HT1080 (cell line): ENCODE results near the gene NSL1. TPM values are rescaled to one million over a fixed set of nuclear protein-coding genes. Genes with fewer than 3 reads are reported as not detected.
"Not testable (repeated sequence)": the region's sequence is repeated elsewhere in the genome, so short reads cannot be mapped to it uniquely, and the experiment has no call there.

Source experiments
- DNase-seq: peaks from one replicate; pipeline ENCODE4 v3.0.0-alpha.2; 2015; ENCODE audit warnings: low read depth
- polyA plus RNA-seq, 2 experiments: library from polyadenylated mRNA; depleted of rRNA; stranded (reverse); fragments of >200 nt; gene quantifications; 2 replicates each; pipeline ENCODE4 v1.2.3, GENCODE V29; 2015
- total RNA-seq: library from RNA; depleted of rRNA; stranded (reverse); fragments of >200 nt; shearing (Covaris generic); gene quantifications from 2 replicates; pipeline ENCODE4 v1.2.3, GENCODE V29; 2014; rRNA removed

NSL1 gene
- 52.8 and 53.7 TPM in 2 replicates for total RNA-seq
- 31.4 and 34.7 TPM in 2 replicates for polyA plus RNA-seq (2015; cell fraction: cytosol; rRNA removed)
- polyA plus RNA-seq (2015; cell fraction: nucleus; rRNA removed): 17.6 and 20.6 TPM in 2 replicates

- DNase-seq: peak; percentile 87
Measured at GRCh38 chr1:212791676-212792395, at the start of gene NSL1, which contains the start of gene TATDN3. Gene NSL1 (minus strand): TSS chr1:212791777. CDS start chr1:212791763, 14 bp downstream. Gene TATDN3 (plus strand): TSS chr1:212791894. CDS start chr1:212791922, 28 bp downstream.

- DNase-seq: peak; percentile 58
Measured at GRCh38 chr1:212838145-212838544, 46.6 kb upstream of the NSL1 start.

GRCh38 chr1:212833211-212834207 is 41.9 kb upstream of the NSL1 start:
- DNase-seq: not testable (repeated sequence)

GRCh38 chr1:212828395-212828794 is 36.8 kb upstream of the NSL1 start:
- DNase-seq: no peak

GRCh38 chr1:212827831-212828278 is 36.3 kb upstream of the NSL1 start:
- DNase-seq: no peak

GRCh38 chr1:212827171-212827776 is 35.7 kb upstream of the NSL1 start:
- DNase-seq: no peak

GRCh38 chr1:212825798-212826452 is 34.3 kb upstream of the NSL1 start:
- peak; percentile 11 for DNase-seq

- DNase-seq: no peak
Measured at GRCh38 chr1:212824201-212824600, 32.6 kb upstream of the NSL1 start.

GRCh38 chr1:212822956-212823355 is 31.4 kb upstream of the NSL1 start:
- DNase-seq: no peak

- DNase-seq: no peak
Measured at GRCh38 chr1:212820969-212821368, 29.4 kb upstream of the NSL1 start.

- no peak for DNase-seq
Measured at GRCh38 chr1:212819726-212820125, 28.1 kb upstream of the NSL1 start.

- no peak for DNase-seq
Measured at GRCh38 chr1:212816567-212817278, 25.1 kb upstream of the NSL1 start.

GRCh38 chr1:212814537-212815334 is 23.2 kb upstream of the NSL1 start:
- DNase-seq: no peak

GRCh38 chr1:212805767-212806166 is 14.2 kb upstream of the NSL1 start:
- no peak for DNase-seq

GRCh38 chr1:212797681-212798080 is 6.1 kb upstream of the NSL1 start:
- peak; percentile 58 for DNase-seq

- DNase-seq: no peak
Measured at GRCh38 chr1:212794561-212795014, 3.0 kb upstream of the NSL1 start.

GRCh38 chr1:212792396-212792908 is 875 bp upstream of the NSL1 start:
- no peak for DNase-seq

GRCh38 chr1:212791261-212791675 is 309 bp downstream of the NSL1 start:
- no peak for DNase-seq

- DNase-seq: no peak
Measured at GRCh38 chr1:212785871-212786270, 5.7 kb downstream of the NSL1 start.
